Mesodermal cell (in vitro differentiated cells): ENCODE measurements around the gene SYT13.

Experiments used
- H3K27ac ChIP-seq: 2 replicates; pipeline ENCODE4 v1.7.0; 2013; ENCODE audit warnings: mild to moderate bottlenecking, low read depth, low read length, moderate library complexity; ENCODE audit not compliant: severe bottlenecking
- H3K36me3 ChIP-seq: 2 replicates; pipeline ENCODE4 v1.7.1; 2013; ENCODE audit warnings: mild to moderate bottlenecking, low read length, moderate library complexity; ENCODE audit not compliant: control insufficient read depth, insufficient read depth
- H3K4me1 ChIP-seq: one replicate; pipeline ENCODE4 v1.7.1; 2013; ENCODE audit warnings: mild to moderate bottlenecking, low read length; ENCODE audit not compliant: insufficient read depth, control insufficient read depth, poor library complexity, severe bottlenecking
- H3K4me3 ChIP-seq: 2 replicates; pipeline ENCODE4 v1.7.0; 2013; ENCODE audit warnings: low read length, control low read depth, mild to moderate bottlenecking; ENCODE audit not compliant: insufficient read depth, poor library complexity, severe bottlenecking; ENCODE audit errors: extremely low read depth
- H3K9me3 ChIP-seq: 2 replicates; pipeline ENCODE4 v1.7.1; 2013; ENCODE audit warnings: mild to moderate bottlenecking, low read length, moderate library complexity; ENCODE audit not compliant: control insufficient read depth
- WGBS, 2 experiments: methylation state at CpG; one replicate each; pipeline ENCODE4 v1.1.5; 2013; ENCODE audit warnings: missing lambda C conversion rate in 2 of 2; ENCODE audit not compliant: insufficient coverage in 2 of 2; 5-methylcytosine and 5-hydroxymethylcytosine counted together

The SYT13 gene

GRCh38 chr11:45247433-45247832 is 38.7 kb downstream of the SYT13 start:
- Histone ChIP-seq H3K4me1 (no peaks in the 10 kb centered on the region), H3K9me3 (no peaks in the 10 kb centered on the region), H3K36me3 (no peaks in the 10 kb centered on the region), H3K27ac (no peak overlapping the region), H3K4me3 (no peak overlapping the region)
- WGBS, 2 experiments, result 50 to 75% methylated on average over 2 of the region's 2 CpGs

- Histone ChIP-seq H3K4me1 (no peaks in the 10 kb centered on the region), H3K4me3 (no peak overlapping the region), H3K9me3 (no peaks in the 10 kb centered on the region), H3K36me3 (no peaks in the 10 kb centered on the region), H3K27ac (no peak overlapping the region)
- 97 to 98% methylated on average over 3 to 7 of the region's 8 CpGs for WGBS, 2 experiments
Observed at GRCh38 chr11:45246241-45246640, 39.9 kb downstream of the SYT13 start.

- Histone ChIP-seq H3K27ac (no peak overlapping the region), H3K36me3 (no peaks in the 10 kb centered on the region), H3K9me3 (no peaks in the 10 kb centered on the region), H3K4me3 (no peak overlapping the region), H3K4me1 (no peaks in the 10 kb centered on the region)
- 85 to 97% methylated on average over 4 to 5 of the region's 8 CpGs for WGBS, 2 experiments
Observed at GRCh38 chr11:45245218-45246045, 40.7 kb downstream of the SYT13 start.

GRCh38 chr11:45243967-45244366 is 42.2 kb downstream of the SYT13 start:
- Histone ChIP-seq H3K27ac (no peak overlapping the region), H3K36me3 (no peaks in the 10 kb centered on the region), H3K4me1 (no peaks in the 10 kb centered on the region), H3K4me3 (no peak overlapping the region), H3K9me3 (peaks cover 7% of the 10 kb centered on the region)
- WGBS, 2 experiments, result 90 to 92% methylated on average over 9 to 10 of the region's 12 CpGs

GRCh38 chr11:45239733-45240132 is 46.4 kb downstream of the SYT13 start:
- WGBS, 2 experiments, result no CpG with 5 or more reads among the region's 1 CpG
- Histone ChIP-seq H3K4me1 (no peaks in the 10 kb centered on the region), H3K36me3 (no peaks in the 10 kb centered on the region), H3K4me3 (no peak overlapping the region), H3K9me3 (peaks cover 7% of the 10 kb centered on the region), H3K27ac (no peak overlapping the region)

GRCh38 chr11:45238724-45239123 is 47.4 kb downstream of the SYT13 start:
- peaks cover 7% of the 10 kb centered on the region for H3K9me3 ChIP-seq
- H3K4me1 ChIP-seq, result no peaks in the 10 kb centered on the region
- H3K27ac ChIP-seq, result no peak overlapping the region
- H3K36me3 ChIP-seq, result no peaks in the 10 kb centered on the region
- no peak overlapping the region for H3K4me3 ChIP-seq
- 94 to 98% methylated on average over 3 of the region's 3 CpGs for WGBS, 2 experiments

GRCh38 chr11:45237711-45238315 is 48.3 kb downstream of the SYT13 start:
- 68 to 75% methylated on average over 3 to 4 of the region's 4 CpGs for WGBS, 2 experiments
- H3K9me3 ChIP-seq, result peaks cover 7% of the 10 kb centered on the region
- H3K4me1 ChIP-seq, result no peaks in the 10 kb centered on the region
- H3K27ac ChIP-seq, result no peak overlapping the region
- no peaks in the 10 kb centered on the region for H3K36me3 ChIP-seq
- H3K4me3 ChIP-seq, result no peak overlapping the region

GRCh38 chr11:45234306-45235006 is 51.7 kb downstream of the SYT13 start:
- WGBS, 2 experiments, result 83 to 85% methylated on average over 7 to 8 of the region's 15 CpGs

GRCh38 chr11:45233804-45234170 is 52.4 kb downstream of the SYT13 start:
- Histone ChIP-seq H3K36me3 (no peaks in the 10 kb centered on the region), H3K4me3 (no peak overlapping the region)
- 70 to 85% methylated on average over 11 to 14 of the region's 14 CpGs for WGBS, 2 experiments

More at GRCh38 chr11:45234306-45235006, 51.7 kb downstream of the SYT13 start:
- Histone ChIP-seq H3K36me3 (no peaks in the 10 kb centered on the region), H3K4me3 (no peak overlapping the region), H3K27ac (no peak overlapping the region), H3K4me1 (no peaks in the 10 kb centered on the region), H3K9me3 (peaks cover 3% of the 10 kb centered on the region)

GRCh38 chr11:45233121-45233803 is 52.9 kb downstream of the SYT13 start:
- H3K27ac ChIP-seq, result no peak overlapping the region
- H3K36me3 ChIP-seq, result no peaks in the 10 kb centered on the region
- no peaks in the 10 kb centered on the region for H3K9me3 ChIP-seq
- H3K4me1 ChIP-seq, result no peaks in the 10 kb centered on the region
- no peak overlapping the region for H3K4me3 ChIP-seq
- WGBS, 2 experiments, result 45 to 68% methylated on average over 8 to 9 of the region's 17 CpGs

More at GRCh38 chr11:45233804-45234170, 52.4 kb downstream of the SYT13 start:
- Histone ChIP-seq H3K4me1 (no peaks in the 10 kb centered on the region), H3K9me3 (no peaks in the 10 kb centered on the region), H3K27ac (no peak overlapping the region)
